ENCODE data around the gene SUGCT.

Gene SUGCT

GRCh38 chr7:40418448-40418847 is 283.6 kb downstream of the SUGCT start:
- in situ Hi-C loops (cut with HindIII; ENCODE audit: low sequenced_read_pairs) = no loop called here

GRCh38 chr7:40418983-40419382 is 284.2 kb downstream of the SUGCT start:
- in situ Hi-C loops (cut with HindIII; ENCODE audit: low sequenced_read_pairs) = no loop called here
- no peak for DNase-seq (ENCODE audit: low read depth)
- TF ChIP-seq CTCF (IDR thresholded peaks at IDR 0.05; ENCODE audit: low read depth, low read length, missing control alignments) = no peak
- no peak overlapping the region for H3K4me3 ChIP-seq (ENCODE audit: low read depth, low read length)

More at GRCh38 chr7:40418448-40418847, 283.6 kb downstream of the SUGCT start:
- no peak overlapping the region for H3K4me3 ChIP-seq (ENCODE audit: low read depth, low read length)
- no peak for DNase-seq (ENCODE audit: low read depth)
- TF ChIP-seq CTCF (IDR thresholded peaks at IDR 0.05; ENCODE audit: low read depth, low read length, missing control alignments) = no peak

GRCh38 chr7:40419806-40420205 is 285.0 kb downstream of the SUGCT start:
- H3K4me3 ChIP-seq (ENCODE audit: low read depth, low read length) = no peak overlapping the region
- no peak for TF ChIP-seq CTCF (IDR thresholded peaks at IDR 0.05; ENCODE audit: low read depth, low read length, missing control alignments)
- DNase-seq (ENCODE audit: low read depth) = no peak
- in situ Hi-C loops (cut with HindIII; ENCODE audit: low sequenced_read_pairs) = no loop called here

- in situ Hi-C loops (cut with HindIII; ENCODE audit: low sequenced_read_pairs) = no loop called here
- no peak overlapping the region for H3K4me3 ChIP-seq (ENCODE audit: low read depth, low read length)
- no peak for TF ChIP-seq CTCF (IDR thresholded peaks at IDR 0.05; ENCODE audit: low read depth, low read length, missing control alignments)
- DNase-seq (ENCODE audit: low read depth) = no peak
Observed at GRCh38 chr7:40421433-40421832, 286.6 kb downstream of the SUGCT start.

GRCh38 chr7:40425696-40426095 is 290.9 kb downstream of the SUGCT start:
- no peak for TF ChIP-seq CTCF (IDR thresholded peaks at IDR 0.05; ENCODE audit: low read depth, low read length, missing control alignments)
- no peak for DNase-seq (ENCODE audit: low read depth)
- H3K4me3 ChIP-seq (ENCODE audit: low read depth, low read length) = no peak overlapping the region
- in situ Hi-C loops (cut with HindIII; ENCODE audit: low sequenced_read_pairs) = no loop called here

GRCh38 chr7:40428421-40428820 is 293.6 kb downstream of the SUGCT start:
- H3K4me3 ChIP-seq (ENCODE audit: low read depth, low read length) = no peak overlapping the region
- in situ Hi-C loops (cut with HindIII; ENCODE audit: low sequenced_read_pairs) = no loop called here
- no peak for TF ChIP-seq CTCF (IDR thresholded peaks at IDR 0.05; ENCODE audit: low read depth, low read length, missing control alignments)
- no peak for DNase-seq (ENCODE audit: low read depth)

GRCh38 chr7:40429826-40430225 is 295.0 kb downstream of the SUGCT start:
- TF ChIP-seq CTCF (IDR thresholded peaks at IDR 0.05; ENCODE audit: low read depth, low read length, missing control alignments) = no peak
- no peak overlapping the region for H3K4me3 ChIP-seq (ENCODE audit: low read depth, low read length)
- no peak for DNase-seq (ENCODE audit: low read depth)
- in situ Hi-C loops (cut with HindIII; ENCODE audit: low sequenced_read_pairs) = no loop called here

Data from astrocyte of the cerebellum (primary cell).